NB4 (cell line): ENCODE results near the gene SELENOS.

Experiments used
- MYC ChIP-seq: IDR thresholded peaks from 2 replicates; pipeline ENCODE4 v1.6.1; 2011; ENCODE audit warnings: low read depth, low read length
- POLR2A ChIP-seq: IDR thresholded peaks from 2 replicates; pipeline ENCODE4 v1.6.1; 2011; ENCODE audit warnings: mild to moderate bottlenecking; ENCODE audit not compliant: insufficient read length; ENCODE audit errors: extremely low read depth
- TF ChIP-seq, protein P1 (sequence below): IDR thresholded peaks from one replicate; pipeline ENCODE4 v1.5.1; 2012; ENCODE audit warnings: low read depth, low read length
- TF ChIP-seq, protein P2 (sequence below): IDR thresholded peaks from 2 replicates; pipeline ENCODE4 v1.6.1; 2011; ENCODE audit warnings: low read depth, low read length

- TF ChIP-seq, protein P1, sequence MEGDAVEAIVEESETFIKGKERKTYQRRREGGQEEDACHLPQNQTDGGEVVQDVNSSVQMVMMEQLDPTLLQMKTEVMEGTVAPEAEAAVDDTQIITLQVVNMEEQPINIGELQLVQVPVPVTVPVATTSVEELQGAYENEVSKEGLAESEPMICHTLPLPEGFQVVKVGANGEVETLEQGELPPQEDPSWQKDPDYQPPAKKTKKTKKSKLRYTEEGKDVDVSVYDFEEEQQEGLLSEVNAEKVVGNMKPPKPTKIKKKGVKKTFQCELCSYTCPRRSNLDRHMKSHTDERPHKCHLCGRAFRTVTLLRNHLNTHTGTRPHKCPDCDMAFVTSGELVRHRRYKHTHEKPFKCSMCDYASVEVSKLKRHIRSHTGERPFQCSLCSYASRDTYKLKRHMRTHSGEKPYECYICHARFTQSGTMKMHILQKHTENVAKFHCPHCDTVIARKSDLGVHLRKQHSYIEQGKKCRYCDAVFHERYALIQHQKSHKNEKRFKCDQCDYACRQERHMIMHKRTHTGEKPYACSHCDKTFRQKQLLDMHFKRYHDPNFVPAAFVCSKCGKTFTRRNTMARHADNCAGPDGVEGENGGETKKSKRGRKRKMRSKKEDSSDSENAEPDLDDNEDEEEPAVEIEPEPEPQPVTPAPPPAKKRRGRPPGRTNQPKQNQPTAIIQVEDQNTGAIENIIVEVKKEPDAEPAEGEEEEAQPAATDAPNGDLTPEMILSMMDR: no peak
- no peak for TF ChIP-seq POLR2A
- TF ChIP-seq, protein P2, sequence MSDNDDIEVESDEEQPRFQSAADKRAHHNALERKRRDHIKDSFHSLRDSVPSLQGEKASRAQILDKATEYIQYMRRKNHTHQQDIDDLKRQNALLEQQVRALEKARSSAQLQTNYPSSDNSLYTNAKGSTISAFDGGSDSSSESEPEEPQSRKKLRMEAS: no peak
- TF ChIP-seq MYC: no peak
Measured at GRCh38 chr15:101250873-101251829, 26.1 kb downstream of the SELENOS start.
